Measurements from ENCODE around the gene PCNX3. TPM values are rescaled to one million over a fixed set of nuclear protein-coding genes. Genes with fewer than 3 reads are reported as not detected.

PCNX3 gene
- total RNA-seq, 1 experiment from 2014 or later = 50.4 TPM

GRCh38 chr11:65623177-65623576 lies 7.6 kb downstream of the PCNX3 start:
- H3K9me2 ChIP-seq (ENCODE audit: insufficient read depth) = no peaks in the 10 kb centered on the region
- intact Hi-C loops (cut with micrococcal nuclease) = no loop called here
- ChIA-PET RAD21 (ENCODE audit: low non-redundant PET in 1 of 2, low total read pairs in 2 of 2, uncharacterized antibody in 2 of 2, unreplicated experiment in 2 of 2) (no interaction called here), CTCF (no interaction called here), POLR2A (no interaction called here)
- no peaks in the 10 kb centered on the region for H3K27me3 ChIP-seq (ENCODE audit: insufficient read depth, low read length)
- no peaks in the 10 kb centered on the region for H4K20me1 ChIP-seq (ENCODE audit: insufficient read depth)
- H3K4me1 ChIP-seq (ENCODE audit: control insufficient read depth in 1 of 2, insufficient read depth in 2 of 2, low read length in 2 of 2) = no peaks in the 10 kb centered on the region
- DNase-seq (ENCODE audit: low read depth, low spot score) = no peak
- H3K4me3 ChIP-seq (replicated peaks in 1 of 2; ENCODE audit: low read depth in 1 of 2, low read length in 2 of 2) = no peak overlapping the region
- H2AFZ ChIP-seq (ENCODE audit: low read depth, low read length, poor library complexity, severe bottlenecking) = no peak overlapping the region
- H3K79me2 ChIP-seq (ENCODE audit: insufficient read depth, low read length) = peaks cover 9% of the 10 kb centered on the region; the same call in 1 of the 2 replicates
- no peak for ATAC-seq
- no peak overlapping the region for H3K9ac ChIP-seq (ENCODE audit: low read length)
- H3K27ac ChIP-seq (ENCODE audit: low read depth, low read length) = no peak overlapping the region
- H3K36me3 ChIP-seq (ENCODE audit: control insufficient read depth in 1 of 2, insufficient read depth in 2 of 2, low read length in 2 of 2) = peaks cover 22% of the 10 kb centered on the region in 2 experiments; a peak in 3 of 4 replicates
- TF ChIP-seq POLR2A (IDR thresholded peaks at IDR 0.05; ENCODE audit: borderline replicate concordance, extremely low read depth, insufficient read depth, insufficient read length) = no peak
- H3K9me3 ChIP-seq (ENCODE audit: control insufficient read depth in 1 of 2, insufficient read depth in 1 of 2, low read depth in 1 of 2, low read length in 2 of 2) = no peaks in the 10 kb centered on the region
- BruUV-seq (replicated peaks) = no TSS peak
- H3K4me2 ChIP-seq (ENCODE audit: low read length) = no peak overlapping the region

GRCh38 chr11:65623852-65624616 lies 8.5 kb downstream of the PCNX3 start:
- Histone ChIP-seq H3K9ac (ENCODE audit: low read length) (no peak overlapping the region), H3K4me1 (ENCODE audit: control insufficient read depth in 1 of 2, insufficient read depth in 2 of 2, low read length in 2 of 2) (no peaks in the 10 kb centered on the region), H3K9me2 (ENCODE audit: insufficient read depth) (no peaks in the 10 kb centered on the region), H3K4me2 (ENCODE audit: low read length) (no peak overlapping the region), H3K27me3 (ENCODE audit: insufficient read depth, low read length) (no peaks in the 10 kb centered on the region), H4K20me1 (ENCODE audit: insufficient read depth) (no peaks in the 10 kb centered on the region), H3K27ac (ENCODE audit: low read depth, low read length) (no peak overlapping the region), H3K9me3 (ENCODE audit: control insufficient read depth in 1 of 2, insufficient read depth in 1 of 2, low read depth in 1 of 2, low read length in 2 of 2) (no peaks in the 10 kb centered on the region), H3K36me3 (ENCODE audit: control insufficient read depth in 1 of 2, insufficient read depth in 2 of 2, low read length in 2 of 2) (peaks cover 17 to 19% of the 10 kb centered on the region in 2 experiments; a peak in 3 of 4 replicates), H2AFZ (ENCODE audit: low read depth, low read length, poor library complexity, severe bottlenecking) (no peak overlapping the region), H3K79me2 (ENCODE audit: insufficient read depth, low read length) (0 out of 2 replicates have a peak, but pooled peaks cover under 1% of the 10 kb centered on the region), H3K4me3 (replicated peaks in 1 of 2; ENCODE audit: low read depth in 1 of 2, low read length in 2 of 2) (no peak overlapping the region)
- TF ChIP-seq TCF7L2 (IDR thresholded peaks at IDR 0.05; ENCODE audit: borderline replicate concordance, extremely low read depth, insufficient read depth, insufficient read length) (no peak), ELF1 (IDR thresholded peaks at IDR 0.05; ENCODE audit: borderline replicate concordance, low read depth) (no peak), FOSL1 (IDR thresholded peaks at IDR 0.05; ENCODE audit: low read depth) (no peak), SIN3A (IDR thresholded peaks at IDR 0.05; ENCODE audit: low read depth) (no peak), EZH2phosphoT487 (IDR thresholded peaks at IDR 0.05; ENCODE audit: borderline replicate concordance) (no peak), CBX3 (IDR thresholded peaks at IDR 0.05; ENCODE audit: low read depth) (no peak), POLR2AphosphoS5 (IDR thresholded peaks at IDR 0.05; ENCODE audit: low read depth, low read length) (no peak), RAD21 (IDR thresholded peaks at IDR 0.05; ENCODE audit: low read depth) (no peak), EGR1 (IDR thresholded peaks at IDR 0.05; ENCODE audit: low read depth) (no peak), ZFX (IDR thresholded peaks at IDR 0.05) (no peak)
- TF ChIP-seq, protein P1, sequence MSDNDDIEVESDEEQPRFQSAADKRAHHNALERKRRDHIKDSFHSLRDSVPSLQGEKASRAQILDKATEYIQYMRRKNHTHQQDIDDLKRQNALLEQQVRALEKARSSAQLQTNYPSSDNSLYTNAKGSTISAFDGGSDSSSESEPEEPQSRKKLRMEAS (IDR thresholded peaks at IDR 0.05) = no peak
- DNase-seq (ENCODE audit: low read depth, low spot score) (no peak), ATAC-seq (no peak)
- ChIA-PET POLR2A (no interaction called here), CTCF (interaction anchor here (0.6 kb wide), 1 partner anchor 23 kb away, joined by 3 read pairs; no protein-coding TSS in a partner anchor), RAD21 (ENCODE audit: low non-redundant PET in 1 of 2, low total read pairs in 2 of 2, uncharacterized antibody in 2 of 2, unreplicated experiment in 2 of 2) (no interaction called here)
- no TSS peak for BruUV-seq (replicated peaks)
- intact Hi-C loops (cut with micrococcal nuclease) = no loop called here

Data from HCT116 (cell line).